Measurements from ENCODE around the gene ZNF226.
"Not testable (repeated sequence)": the region's sequence is repeated elsewhere in the genome, so short reads cannot be mapped to it uniquely, and the experiment has no call there.

Gene ZNF226

GRCh38 chr19:44164673-44165512 is at the start of gene ZNF226:
TSS of gene ZNF226 (plus strand) at chr19:44165100. CDS start at chr19:44170081, 4,981 bp downstream.
- peak within 1 kb of the TSS; percentile 76 for H3K27ac ChIP-seq
- in situ Hi-C loops (cut with HindIII; ENCODE audit: low pct_ligation_motif_present, low sequenced_read_pairs), result no loop called here
- peak; percentile 99 for DNase-seq
- TF ChIP-seq CTCF (IDR thresholded peaks at IDR 0.05; ENCODE audit: low read depth, low read length, missing control alignments), result no peak
- H3K36me3 ChIP-seq (replicated peaks), result peaks cover 16% of the 10 kb centered on the region
- H3K27me3 ChIP-seq (replicated peaks), result no peaks in the 10 kb centered on the region
- peak within 1 kb of the TSS; percentile 89 for H3K4me3 ChIP-seq (ENCODE audit: low read depth, low read length)

- H3K27ac ChIP-seq; H3K4me3 ChIP-seq (ENCODE audit: low read depth, low read length); in situ Hi-C loops (cut with HindIII; ENCODE audit: low pct_ligation_motif_present, low sequenced_read_pairs); H3K27me3 ChIP-seq (replicated peaks); DNase-seq: not testable (repeated sequence)
- H3K36me3 ChIP-seq (replicated peaks), result peaks cover 32% of the 10 kb centered on the region
Measured at GRCh38 chr19:44121162-44121561, 43.7 kb upstream of the ZNF226 start.

GRCh38 chr19:44131955-44132354 is 32.9 kb upstream of the ZNF226 start:
- H3K4me3 ChIP-seq (ENCODE audit: low read depth, low read length), result no peak overlapping the region
- no peaks in the 10 kb centered on the region for H3K27me3 ChIP-seq (replicated peaks)
- no peak for DNase-seq
- H3K27ac ChIP-seq, result no peak overlapping the region
- H3K36me3 ChIP-seq (replicated peaks), result peaks cover 34% of the 10 kb centered on the region
- in situ Hi-C loops (cut with HindIII; ENCODE audit: low pct_ligation_motif_present, low sequenced_read_pairs), result no loop called here
- no peak for TF ChIP-seq CTCF (IDR thresholded peaks at IDR 0.05; ENCODE audit: low read depth, low read length, missing control alignments)

GRCh38 chr19:44141191-44142058 is 23.5 kb upstream of the ZNF226 start, which contains the start of gene ZNF234:
TSS of gene ZNF234 (plus strand) at chr19:44141554. CDS start at chr19:44144633, 3,079 bp downstream.
- peak; percentile 74 for DNase-seq
- Histone ChIP-seq H3K27me3 (replicated peaks) (no peaks in the 10 kb centered on the region), H3K27ac (peak within 1 kb of the TSS; percentile 38), H3K4me3 (ENCODE audit: low read depth, low read length) (peak within 1 kb of the TSS; percentile 88), H3K36me3 (replicated peaks) (peaks cover 10% of the 10 kb centered on the region)
- in situ Hi-C loops (cut with HindIII; ENCODE audit: low pct_ligation_motif_present, low sequenced_read_pairs), result no loop called here
- no peak for TF ChIP-seq CTCF (IDR thresholded peaks at IDR 0.05; ENCODE audit: low read depth, low read length, missing control alignments)

- H3K36me3 ChIP-seq (replicated peaks), result peaks cover 10% of the 10 kb centered on the region
- in situ Hi-C loops (cut with HindIII; ENCODE audit: low pct_ligation_motif_present, low sequenced_read_pairs), result no loop called here
Measured at GRCh38 chr19:44142059-44142433, 22.9 kb upstream of the ZNF226 start.

More at GRCh38 chr19:44142059-44142433, 22.9 kb upstream of the ZNF226 start:
- DNase-seq, result peak; percentile 23
- no peak for TF ChIP-seq CTCF (IDR thresholded peaks at IDR 0.05; ENCODE audit: low read depth, low read length, missing control alignments)
- Histone ChIP-seq H3K27ac (peak overlapping the region; percentile 38), H3K27me3 (replicated peaks) (no peaks in the 10 kb centered on the region), H3K4me3 (ENCODE audit: low read depth, low read length) (peak overlapping the region; percentile 88)
